Liver (tissue), 9 donors: ENCODE data around the gene UGT1A9. TPM values are rescaled to one million over a fixed set of nuclear protein-coding genes. Genes with fewer than 3 reads are reported as not detected.

Experiments
- DNase-seq: peaks from one replicate; pipeline ENCODE4 v3.0.0-alpha.2; 2017; ENCODE audit warnings: low spot score
- H3K27ac ChIP-seq, 2 donors: one replicate each; pipeline ENCODE4 v1.7.0; 2013; ENCODE audit warnings: inconsistent platforms in 2 of 2, low read length in 2 of 2, control low read depth in 1 of 2, low read depth in 1 of 2, mild to moderate bottlenecking in 1 of 2
- H3K27me3 ChIP-seq, 4 donors: one replicate each; pipeline versions ENCODE4 v1.6.1 to v1.7.0; 2013; ENCODE audit warnings: low read length in 3 of 4, inconsistent platforms in 1 of 4, mild to moderate bottlenecking in 1 of 4, moderate library complexity in 1 of 4; ENCODE audit not compliant: control insufficient read depth in 4 of 4, insufficient read depth in 4 of 4
- H3K36me3 ChIP-seq, 4 donors: one replicate each; pipeline versions ENCODE4 v1.6.1 to v1.7.0; 2013; ENCODE audit warnings: low read length in 3 of 4, mild to moderate bottlenecking in 3 of 4, low read depth in 1 of 4, moderate library complexity in 1 of 4; ENCODE audit not compliant: control insufficient read depth in 4 of 4, insufficient read depth in 3 of 4
- H3K4me1 ChIP-seq, 4 donors: one replicate each; pipeline versions ENCODE4 v1.6.1 to v1.7.0; 2013; ENCODE audit warnings: low read length in 3 of 4, mild to moderate bottlenecking in 3 of 4, moderate library complexity in 1 of 4; ENCODE audit not compliant: control insufficient read depth in 4 of 4, insufficient read depth in 4 of 4
- H3K4me3 ChIP-seq, 3 donors: one replicate each; pipeline versions ENCODE4 v1.6.1 to v1.7.0; 2013; ENCODE audit warnings: low read length in 3 of 3, control low read depth in 1 of 3, low read depth in 1 of 3, mild to moderate bottlenecking in 1 of 3
- H3K9ac ChIP-seq, 2 donors: one replicate each; pipeline ENCODE4 v1.7.0; 2013; ENCODE audit warnings: low read length in 2 of 2, mild to moderate bottlenecking in 2 of 2, moderate library complexity in 2 of 2, control low read depth in 1 of 2, low read depth in 1 of 2
- H3K9me3 ChIP-seq, 4 donors: one replicate each; pipeline versions ENCODE4 v1.6.1 to v1.7.0; 2013; ENCODE audit warnings: low read length in 3 of 4; ENCODE audit not compliant: control insufficient read depth in 4 of 4
- ATF3 ChIP-seq: IDR thresholded peaks from 2 replicates; pipeline ENCODE4 v1.6.1; 2016; ENCODE audit warnings: antibody characterized with exemption
- EGR1 ChIP-seq, 2 donors: IDR thresholded peaks; 2 replicates each; pipeline ENCODE4 v1.6.1; 2016 to 2018; ENCODE audit warnings: antibody characterized with exemption in 2 of 2, low read depth in 2 of 2
- FOXA1 ChIP-seq: IDR thresholded peaks from 2 replicates; pipeline ENCODE4 v1.6.1; 2016; ENCODE audit warnings: antibody characterized with exemption
- FOXA2 ChIP-seq: IDR thresholded peaks from 2 replicates; pipeline ENCODE4 v1.6.1; 2016; ENCODE audit warnings: antibody characterized with exemption
- HNF4A ChIP-seq, 2 donors: conservative IDR thresholded peaks; 2 replicates each; pipeline ENCODE4 v1.6.1; 2016; ENCODE audit warnings: antibody characterized with exemption in 2 of 2, mild to moderate bottlenecking in 2 of 2
- JUND ChIP-seq, 2 donors: IDR thresholded peaks; 2 replicates each; pipeline ENCODE4 v1.6.1; 2016; ENCODE audit warnings: antibody characterized with exemption in 2 of 2
- NR2F2 ChIP-seq: IDR thresholded peaks from 2 replicates; pipeline ENCODE4 v1.6.1; 2016; ENCODE audit warnings: antibody characterized with exemption
- RAD21 ChIP-seq, 2 donors: IDR thresholded peaks; 2 replicates each; pipeline ENCODE4 v1.6.1; 2016; ENCODE audit warnings: antibody characterized with exemption in 2 of 2, mild to moderate bottlenecking in 2 of 2
- REST ChIP-seq: IDR thresholded peaks from 2 replicates; pipeline ENCODE4 v1.6.1; 2016; ENCODE audit warnings: antibody characterized with exemption, mild to moderate bottlenecking
- RXRA ChIP-seq, 2 donors: IDR thresholded peaks; 2 replicates each; pipeline ENCODE4 v1.6.1; 2017 to 2018; ENCODE audit warnings: antibody characterized with exemption in 2 of 2, mild to moderate bottlenecking in 1 of 2
- SP1 ChIP-seq: IDR thresholded peaks from 2 replicates; pipeline ENCODE4 v1.6.1; 2018; ENCODE audit warnings: antibody characterized with exemption, mild to moderate bottlenecking
- TAF1 ChIP-seq: conservative IDR thresholded peaks from 2 replicates; pipeline ENCODE4 v1.6.1; 2016; ENCODE audit warnings: antibody characterized with exemption, mild to moderate bottlenecking
- ZBTB33 ChIP-seq: IDR thresholded peaks from 2 replicates; pipeline ENCODE4 v1.6.1; 2016; ENCODE audit warnings: antibody characterized with exemption
- WGBS: extraction: QIAGEN DNeasy Blood & Tissue Kit; methylation state at CpG from one replicate; pipeline ENCODE4 v1.1.7; 2013; 5-methylcytosine and 5-hydroxymethylcytosine counted together
- polyA plus RNA-seq, 2 donors: library from polyadenylated mRNA; stranded (reverse) in 1 of 2; unstranded in 1 of 2; fragments of 200-250 nt in 1 of 2; fragments of >200 nt in 1 of 2; fragmentation: Nextera tagmentation in 1 of 2; extraction: Ambion mirVana in 1 of 2; gene quantifications; one replicate each; pipeline versions ENCODE4 v1.2.1 to v1.2.3, GENCODE V29; 2013 to 2015
- total RNA-seq, 2 donors: library from RNA; depleted of rRNA; stranded (reverse); fragments of >200 nt; gene quantifications; one replicate each; pipeline ENCODE4 v1.2.3, GENCODE V29; 2014
- TF ChIP-seq, protein P1 (sequence below): fragments of 150-350 bp; IDR thresholded peaks from 2 replicates; pipeline ENCODE4 v1.5.1; 2017; ENCODE audit warnings: improper control_type of control experiment, low read depth, low read length; ENCODE audit not compliant: missing input control
- TF ChIP-seq, protein P2 (sequence below): IDR thresholded peaks from 2 replicates; pipeline ENCODE4 v1.6.1; 2016; ENCODE audit warnings: antibody characterized with exemption
- donor health status: healthy.
- donor health status: healthy.
- donor health status: healthy.
- donor health status: healthy.
- donor health status: healthy.

UGT1A9 gene
- total and polyA plus RNA-seq, 4 donors: 14.3 to 62.3 (median 23.8) TPM; not detected in 1

DNA sequence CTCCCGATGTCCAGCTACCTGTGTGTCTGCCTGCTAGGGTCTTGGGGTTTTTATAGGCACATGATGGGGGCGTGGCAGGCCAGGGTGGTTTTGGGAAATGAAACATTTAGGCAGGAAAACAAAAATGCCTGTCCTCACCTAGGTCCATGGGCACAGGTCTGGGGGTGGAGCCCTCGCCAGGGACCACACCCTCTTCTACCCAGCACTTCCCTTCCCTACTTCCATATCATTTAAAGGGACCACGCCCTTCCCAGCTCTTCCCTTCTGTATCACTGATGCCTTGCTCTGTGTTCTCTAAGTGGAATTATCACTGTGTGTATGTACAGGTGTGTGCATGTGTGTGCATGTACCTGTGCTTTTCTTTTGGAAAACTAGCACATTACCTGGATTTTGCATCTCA lies 94.7 kb downstream of the UGT1A9 start (continued):
- no peak for TF ChIP-seq JUND (IDR thresholded peaks at IDR 0.05)
- no peak for TF ChIP-seq FOXA2
- no peak for TF ChIP-seq SP1
- TF ChIP-seq, protein P1, sequence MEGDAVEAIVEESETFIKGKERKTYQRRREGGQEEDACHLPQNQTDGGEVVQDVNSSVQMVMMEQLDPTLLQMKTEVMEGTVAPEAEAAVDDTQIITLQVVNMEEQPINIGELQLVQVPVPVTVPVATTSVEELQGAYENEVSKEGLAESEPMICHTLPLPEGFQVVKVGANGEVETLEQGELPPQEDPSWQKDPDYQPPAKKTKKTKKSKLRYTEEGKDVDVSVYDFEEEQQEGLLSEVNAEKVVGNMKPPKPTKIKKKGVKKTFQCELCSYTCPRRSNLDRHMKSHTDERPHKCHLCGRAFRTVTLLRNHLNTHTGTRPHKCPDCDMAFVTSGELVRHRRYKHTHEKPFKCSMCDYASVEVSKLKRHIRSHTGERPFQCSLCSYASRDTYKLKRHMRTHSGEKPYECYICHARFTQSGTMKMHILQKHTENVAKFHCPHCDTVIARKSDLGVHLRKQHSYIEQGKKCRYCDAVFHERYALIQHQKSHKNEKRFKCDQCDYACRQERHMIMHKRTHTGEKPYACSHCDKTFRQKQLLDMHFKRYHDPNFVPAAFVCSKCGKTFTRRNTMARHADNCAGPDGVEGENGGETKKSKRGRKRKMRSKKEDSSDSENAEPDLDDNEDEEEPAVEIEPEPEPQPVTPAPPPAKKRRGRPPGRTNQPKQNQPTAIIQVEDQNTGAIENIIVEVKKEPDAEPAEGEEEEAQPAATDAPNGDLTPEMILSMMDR: no peak
- no peak for TF ChIP-seq ATF3

GRCh38 chr2:233768076-233768475 lies 96.4 kb downstream of the UGT1A9 start:
- H3K4me3 ChIP-seq: no peak overlapping the region

DNA sequence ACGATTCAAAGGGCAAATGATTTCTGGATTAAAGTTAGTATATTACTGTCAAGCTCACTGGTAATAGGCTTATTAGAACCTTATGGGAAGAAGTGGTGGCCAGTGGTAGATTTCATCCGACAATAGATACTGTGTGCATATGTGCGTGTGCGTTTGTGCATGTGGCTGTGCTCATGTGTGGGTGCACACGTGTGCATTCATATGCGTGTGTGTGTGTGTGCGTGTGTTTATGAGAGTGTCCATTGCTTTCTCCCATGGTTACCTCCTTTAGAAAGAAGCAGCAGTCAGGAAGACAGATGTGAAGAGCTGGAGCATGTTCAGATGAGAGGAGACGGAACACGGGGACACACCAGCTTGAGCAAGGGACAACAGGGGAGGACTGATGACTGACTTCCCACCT lies 97.6 kb downstream of the UGT1A9 start:
- Histone ChIP-seq H3K27me3 (no peaks in the 10 kb centered on the region), H3K9ac (no peak overlapping the region), H3K9me3 (no peaks in the 10 kb centered on the region), H3K4me3 (no peak overlapping the region), H3K27ac (no peak overlapping the region), H3K4me1 (peaks cover 0 to 8% (median 3%) of the 10 kb centered on the region in 4 donors), H3K36me3 (peaks cover 6 to 49% (median 40%) of the 10 kb centered on the region in 4 donors)
- WGBS: 95% methylated on average over 9 of the region's 9 CpGs
- DNase-seq: no peak
- TF ChIP-seq ZBTB33: no peak
- TF ChIP-seq, protein P2, sequence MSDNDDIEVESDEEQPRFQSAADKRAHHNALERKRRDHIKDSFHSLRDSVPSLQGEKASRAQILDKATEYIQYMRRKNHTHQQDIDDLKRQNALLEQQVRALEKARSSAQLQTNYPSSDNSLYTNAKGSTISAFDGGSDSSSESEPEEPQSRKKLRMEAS: no peak
- no peak for TF ChIP-seq NR2F2
- TF ChIP-seq TAF1: no peak
- no peak for TF ChIP-seq ATF3
- TF ChIP-seq REST: no peak
- no peak for TF ChIP-seq FOXA1
- TF ChIP-seq RXRA (IDR thresholded peaks at IDR 0.05): no peak
- TF ChIP-seq, protein P1: no peak
- TF ChIP-seq JUND (IDR thresholded peaks at IDR 0.05): no peak
- TF ChIP-seq RAD21 (IDR thresholded peaks at IDR 0.05): no peak
- no peak for TF ChIP-seq HNF4A (conservative IDR thresholded peaks at IDR 0.05)

More at GRCh38 chr2:233768076-233768475, 96.4 kb downstream of the UGT1A9 start:
- peaks cover 6 to 47% (median 40%) of the 10 kb centered on the region in 4 donors for H3K36me3 ChIP-seq
- peaks cover 0 to 12% (median 3%) of the 10 kb centered on the region in 4 donors for H3K4me1 ChIP-seq
- no peaks in the 10 kb centered on the region for H3K27me3 ChIP-seq
- no peak overlapping the region for H3K27ac ChIP-seq
- TF ChIP-seq, protein P1: no peak
- no peak for TF ChIP-seq FOXA1
- TF ChIP-seq TAF1: no peak
- no peak for TF ChIP-seq RAD21 (IDR thresholded peaks at IDR 0.05)
- no peak for TF ChIP-seq JUND (IDR thresholded peaks at IDR 0.05)
- no peak for TF ChIP-seq HNF4A (conservative IDR thresholded peaks at IDR 0.05)
- TF ChIP-seq EGR1 (IDR thresholded peaks at IDR 0.05; ENCODE audit: low read depth in 2 of 2): no peak
- no peaks in the 10 kb centered on the region for H3K9me3 ChIP-seq
- 85% methylated on average over 4 of the region's 4 CpGs for WGBS
- DNase-seq: no peak
- H3K9ac ChIP-seq: no peak overlapping the region
